ENCODE measurements around the gene ATF3.

Gene ATF3

DNA sequence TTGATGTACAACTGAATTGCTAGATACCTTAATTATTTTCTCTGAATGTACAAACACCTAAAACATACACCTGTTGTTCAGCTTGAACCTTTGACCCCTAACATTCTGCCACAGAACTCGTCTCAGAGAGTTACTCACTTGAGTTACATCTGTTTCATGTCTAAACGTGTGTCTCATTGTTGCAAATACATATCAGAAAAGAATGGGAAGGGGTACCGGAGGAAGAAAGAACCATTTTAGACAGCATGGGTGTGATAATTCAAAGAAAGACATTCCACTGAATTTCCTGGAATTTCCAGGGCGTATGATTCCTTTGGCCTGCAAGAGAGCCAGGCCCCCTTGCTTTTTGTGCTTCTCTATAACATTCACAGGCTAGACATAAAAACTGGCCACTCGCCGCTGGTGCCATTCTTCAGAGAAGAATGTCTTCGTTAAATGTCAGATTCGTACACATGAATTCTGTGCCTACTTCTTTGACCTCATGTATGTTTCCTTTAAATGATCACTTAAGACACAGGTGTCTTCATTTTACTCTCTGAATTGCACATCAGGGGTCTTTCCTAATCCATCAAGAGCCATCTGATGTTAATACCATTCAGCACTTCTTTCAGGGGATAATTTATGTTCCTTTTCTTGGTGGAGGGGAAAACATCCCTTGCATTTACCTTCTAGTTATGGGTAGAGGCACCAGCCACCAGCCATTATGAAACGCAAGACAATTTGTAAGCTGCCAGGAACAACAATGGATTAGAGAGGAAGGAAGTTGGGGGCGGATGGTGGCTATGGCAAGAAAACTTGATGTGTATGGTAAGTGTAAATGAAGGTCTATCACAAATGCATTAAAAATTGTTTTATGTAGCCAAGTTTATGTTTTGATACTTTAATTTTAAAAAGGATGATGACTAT lies 12.7 kb downstream of the ATF3 start:
- no peak for TF ChIP-seq CTCF (IDR thresholded peaks at IDR 0.05; ENCODE audit: control insufficient read depth, extremely low read depth, insufficient read depth)

GRCh38 chr1:212621949-212622305 lies 13.4 kb downstream of the ATF3 start:
- no peak for TF ChIP-seq CTCF (IDR thresholded peaks at IDR 0.05; ENCODE audit: control insufficient read depth, extremely low read depth, insufficient read depth)
- no peak for DNase-seq (ENCODE audit: low read depth)
- H3K4me3 ChIP-seq (ENCODE audit: low read depth, low read length) = no peak overlapping the region

More for the DNA sequence above, 12.7 kb downstream of the ATF3 start:
- H3K4me3 ChIP-seq (ENCODE audit: low read depth, low read length) = no peak overlapping the region
- no peak for DNase-seq (ENCODE audit: low read depth)

DNA sequence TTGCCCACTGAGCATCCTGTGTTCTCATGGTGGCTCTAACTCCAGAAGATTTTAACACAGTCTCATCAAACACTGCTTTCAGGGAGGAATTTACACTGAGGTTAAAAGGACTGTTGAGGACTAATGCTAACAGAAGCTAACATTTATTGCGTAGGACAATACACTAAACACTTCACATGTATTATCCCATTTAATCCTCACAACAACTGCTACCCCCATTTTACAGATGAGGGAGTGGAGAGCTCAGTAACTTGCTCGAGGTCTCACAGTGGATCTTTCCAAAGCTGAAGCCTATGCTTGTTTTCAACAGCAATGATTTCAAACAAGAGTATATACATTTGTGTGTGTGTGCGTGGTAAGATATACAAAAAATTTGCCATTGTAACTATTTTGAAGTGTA lies 13.9 kb downstream of the ATF3 start:
- H3K4me3 ChIP-seq (ENCODE audit: low read depth, low read length) = no peak overlapping the region
- no peak for TF ChIP-seq CTCF (IDR thresholded peaks at IDR 0.05; ENCODE audit: control insufficient read depth, extremely low read depth, insufficient read depth)
- no peak for DNase-seq (ENCODE audit: low read depth)

DNA sequence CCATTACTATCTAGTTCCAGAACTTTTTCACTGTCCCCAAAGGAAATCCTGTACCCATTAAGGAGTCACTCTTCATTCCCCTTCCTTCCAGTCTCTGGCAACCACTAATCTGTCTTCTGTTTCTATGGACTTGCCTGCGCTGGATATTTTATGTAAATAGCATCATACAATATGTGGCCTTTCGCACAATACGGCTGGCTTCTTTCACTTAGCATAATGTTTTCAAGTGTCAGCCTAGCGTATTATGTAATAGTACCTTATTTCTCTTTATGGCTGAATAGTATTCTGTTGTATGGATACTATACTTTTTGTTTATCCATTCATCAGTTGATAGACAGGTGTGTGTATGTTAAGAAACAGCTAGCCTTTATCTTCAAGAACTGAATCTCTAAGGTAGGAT lies 14.3 kb downstream of the ATF3 start:
- no peak for DNase-seq (ENCODE audit: low read depth)
- H3K4me3 ChIP-seq (ENCODE audit: low read depth, low read length) = no peak overlapping the region
- no peak for TF ChIP-seq CTCF (IDR thresholded peaks at IDR 0.05; ENCODE audit: control insufficient read depth, extremely low read depth, insufficient read depth)

DNA sequence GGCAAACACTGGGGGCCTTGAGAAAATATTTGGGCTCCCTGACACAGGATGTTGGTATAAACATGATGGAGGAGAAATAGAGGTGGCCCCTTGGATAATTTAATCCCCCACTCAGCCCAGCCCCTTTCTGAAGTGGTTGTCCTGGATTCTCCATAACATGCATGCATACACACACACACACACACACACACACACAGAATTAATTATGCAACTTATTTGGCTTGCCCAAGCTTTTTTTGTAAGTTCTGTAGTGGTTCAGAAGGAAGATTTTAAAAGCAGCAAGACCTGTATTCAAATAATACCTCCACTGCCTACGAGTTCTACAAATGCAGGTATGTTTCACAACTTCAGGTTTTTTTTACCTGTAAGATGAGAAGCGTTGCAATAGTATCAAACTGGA lies 15.0 kb downstream of the ATF3 start:
- TF ChIP-seq CTCF (IDR thresholded peaks at IDR 0.05; ENCODE audit: control insufficient read depth, extremely low read depth, insufficient read depth) = no peak
- no peak overlapping the region for H3K4me3 ChIP-seq (ENCODE audit: low read depth, low read length)
- DNase-seq (ENCODE audit: low read depth) = no peak

- H3K4me3 ChIP-seq (ENCODE audit: low read depth, low read length) = no peak overlapping the region
- TF ChIP-seq CTCF (IDR thresholded peaks at IDR 0.05; ENCODE audit: control insufficient read depth, extremely low read depth, insufficient read depth) = no peak
- no peak for DNase-seq (ENCODE audit: low read depth)
These were observed 16.5 kb downstream of the ATF3 start for GRCh38 chr1:212624976-212625501.
